Suprapubic skin (tissue), 3 donors: Measurements from ENCODE around the gene LOXL3.

Source experiments
- POLR2A ChIP-seq, 2 donors: fragments of 450-650 bp; IDR thresholded peaks; one replicate each; pipeline ENCODE4 v1.6.1; 2017; ENCODE audit warnings: antibody characterized with exemption in 2 of 2, mild to moderate bottlenecking in 2 of 2, moderate library complexity in 2 of 2
- TF ChIP-seq, protein P1 (sequence below), 2 donors: fragments of 200-600 bp in 1 of 2; fragments of 450-650 bp in 1 of 2; sonication (generic) in 1 of 2; IDR thresholded peaks; one replicate each; pipeline ENCODE4 v1.5.1; 2016 to 2019; ENCODE audit warnings: antibody characterized with exemption in 2 of 2, mild to moderate bottlenecking in 1 of 2, moderate library complexity in 1 of 2

DNA sequence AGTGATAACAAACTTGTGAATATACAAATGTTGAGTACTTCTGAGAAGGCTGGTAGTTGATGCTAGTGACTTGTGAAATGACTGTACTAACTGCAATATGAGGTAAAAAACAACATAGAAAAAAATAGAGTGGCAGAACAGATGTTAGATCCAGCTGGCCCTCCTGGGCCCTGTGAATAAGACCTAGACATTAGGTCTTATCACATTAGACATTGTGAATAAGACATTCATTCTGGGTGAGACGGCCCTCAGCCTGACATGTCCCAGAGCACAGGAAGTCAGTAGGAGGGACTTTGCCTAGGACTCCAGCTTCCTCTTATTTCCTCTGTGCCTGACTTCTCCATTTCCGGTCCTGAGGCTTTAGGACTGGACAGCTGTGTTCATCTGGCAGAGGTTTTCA, 23.7 kb upstream of the LOXL3 start:
- no peak for TF ChIP-seq POLR2A (IDR thresholded peaks at IDR 0.05)
- TF ChIP-seq, protein P1, sequence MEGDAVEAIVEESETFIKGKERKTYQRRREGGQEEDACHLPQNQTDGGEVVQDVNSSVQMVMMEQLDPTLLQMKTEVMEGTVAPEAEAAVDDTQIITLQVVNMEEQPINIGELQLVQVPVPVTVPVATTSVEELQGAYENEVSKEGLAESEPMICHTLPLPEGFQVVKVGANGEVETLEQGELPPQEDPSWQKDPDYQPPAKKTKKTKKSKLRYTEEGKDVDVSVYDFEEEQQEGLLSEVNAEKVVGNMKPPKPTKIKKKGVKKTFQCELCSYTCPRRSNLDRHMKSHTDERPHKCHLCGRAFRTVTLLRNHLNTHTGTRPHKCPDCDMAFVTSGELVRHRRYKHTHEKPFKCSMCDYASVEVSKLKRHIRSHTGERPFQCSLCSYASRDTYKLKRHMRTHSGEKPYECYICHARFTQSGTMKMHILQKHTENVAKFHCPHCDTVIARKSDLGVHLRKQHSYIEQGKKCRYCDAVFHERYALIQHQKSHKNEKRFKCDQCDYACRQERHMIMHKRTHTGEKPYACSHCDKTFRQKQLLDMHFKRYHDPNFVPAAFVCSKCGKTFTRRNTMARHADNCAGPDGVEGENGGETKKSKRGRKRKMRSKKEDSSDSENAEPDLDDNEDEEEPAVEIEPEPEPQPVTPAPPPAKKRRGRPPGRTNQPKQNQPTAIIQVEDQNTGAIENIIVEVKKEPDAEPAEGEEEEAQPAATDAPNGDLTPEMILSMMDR (IDR thresholded peaks at IDR 0.05) = no peak
